ENCODE results near the gene VEGFA. TPM values are rescaled to one million over a fixed set of nuclear protein-coding genes. Genes with fewer than 3 reads are reported as not detected.
A peak's percentile ranks its signal among the peaks of the same experiment; 100 is the strongest.

VEGFA gene
- polyA plus RNA-seq, 3 donors, result 19.0 to 454 (median 32.0) TPM

DNA sequence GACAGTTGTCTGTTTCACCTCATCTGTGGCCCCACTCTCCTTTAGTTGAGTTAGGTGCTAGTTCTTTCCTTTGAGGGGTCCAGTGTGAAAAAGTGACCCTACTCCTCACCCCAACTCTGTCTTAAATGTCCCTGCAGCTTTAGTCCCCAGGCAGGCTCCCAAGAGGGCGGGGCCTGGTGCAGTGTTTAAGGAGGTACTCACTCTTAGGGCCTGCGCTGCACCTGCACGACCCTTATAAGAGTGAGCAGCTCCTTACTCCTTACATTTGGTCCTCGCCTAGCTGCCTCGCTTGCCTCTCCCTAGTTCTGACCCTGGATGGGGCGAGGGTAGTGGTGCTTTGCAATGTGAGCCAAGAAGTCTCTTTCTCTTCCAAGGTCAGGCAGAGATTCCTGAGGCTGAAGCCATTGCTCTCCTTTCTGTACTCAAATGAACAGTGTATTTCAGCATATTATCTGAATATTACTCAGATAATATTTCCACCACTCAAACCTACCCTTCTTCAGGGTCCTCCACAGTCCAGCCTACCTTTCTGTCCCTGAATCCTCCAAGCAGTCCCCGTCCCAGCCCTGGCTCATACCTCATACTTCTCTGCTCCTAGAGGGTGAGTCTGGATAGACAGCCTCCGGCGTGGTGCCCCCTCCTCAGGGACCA is 11.9 kb upstream of the VEGFA start:
- Histone ChIP-seq H3K9ac (ENCODE audit: insufficient read depth, low read length, poor library complexity, severe bottlenecking) (no peak overlapping the region), H2AFZ (ENCODE audit: insufficient read depth, low read depth, low read length, poor library complexity, severe bottlenecking) (no peak overlapping the region), H3K4me2 (replicated peaks; ENCODE audit: extremely low read depth, low read length, poor library complexity, severe bottlenecking) (no peak overlapping the region), H3K4me3 (replicated peaks in 1 of 3; ENCODE audit: low read depth in 2 of 3, low read length in 3 of 3) (no peak overlapping the region), H3K36me3 (replicated peaks in 1 of 2; ENCODE audit: control insufficient read depth in 1 of 2, insufficient read depth in 2 of 2, low read length in 2 of 2) (no peaks in the 10 kb centered on the region), H4K20me1 (ENCODE audit: insufficient read depth, low read length) (no peaks in the 10 kb centered on the region), H3K27ac (ENCODE audit: low read depth in 1 of 2, low read length in 2 of 2) (no peak overlapping the region), H3K79me2 (ENCODE audit: insufficient read depth, low read length) (no peaks in the 10 kb centered on the region), H3K9me3 (replicated peaks in 1 of 2; ENCODE audit: control insufficient read depth in 1 of 2, insufficient read depth in 1 of 2, low read length in 2 of 2) (no peaks in the 10 kb centered on the region), H3K27me3 (ENCODE audit: control insufficient read depth in 2 of 2, insufficient read depth in 2 of 2, low read length in 2 of 2) (peaks cover 0 to 8% of the 10 kb centered on the region in 2 donors), H3K4me1 (ENCODE audit: control insufficient read depth in 1 of 2, insufficient read depth in 2 of 2, low read length in 2 of 2) (peaks cover 5 to 7% of the 10 kb centered on the region in 2 donors)
- no peak overlapping the region for H3K4me3 Mint-ChIP-seq
- TF ChIP-seq, protein P1, sequence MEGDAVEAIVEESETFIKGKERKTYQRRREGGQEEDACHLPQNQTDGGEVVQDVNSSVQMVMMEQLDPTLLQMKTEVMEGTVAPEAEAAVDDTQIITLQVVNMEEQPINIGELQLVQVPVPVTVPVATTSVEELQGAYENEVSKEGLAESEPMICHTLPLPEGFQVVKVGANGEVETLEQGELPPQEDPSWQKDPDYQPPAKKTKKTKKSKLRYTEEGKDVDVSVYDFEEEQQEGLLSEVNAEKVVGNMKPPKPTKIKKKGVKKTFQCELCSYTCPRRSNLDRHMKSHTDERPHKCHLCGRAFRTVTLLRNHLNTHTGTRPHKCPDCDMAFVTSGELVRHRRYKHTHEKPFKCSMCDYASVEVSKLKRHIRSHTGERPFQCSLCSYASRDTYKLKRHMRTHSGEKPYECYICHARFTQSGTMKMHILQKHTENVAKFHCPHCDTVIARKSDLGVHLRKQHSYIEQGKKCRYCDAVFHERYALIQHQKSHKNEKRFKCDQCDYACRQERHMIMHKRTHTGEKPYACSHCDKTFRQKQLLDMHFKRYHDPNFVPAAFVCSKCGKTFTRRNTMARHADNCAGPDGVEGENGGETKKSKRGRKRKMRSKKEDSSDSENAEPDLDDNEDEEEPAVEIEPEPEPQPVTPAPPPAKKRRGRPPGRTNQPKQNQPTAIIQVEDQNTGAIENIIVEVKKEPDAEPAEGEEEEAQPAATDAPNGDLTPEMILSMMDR (IDR thresholded peaks at IDR 0.05), result no peak
- intact Hi-C loops (cut with micrococcal nuclease), result no loop called here
- no peak for DNase-seq
- H3K36me3 Mint-ChIP-seq, result no peaks in the 10 kb centered on the region
- H3K27ac Mint-ChIP-seq, result no peak overlapping the region
- peaks cover 8% of the 10 kb centered on the region for H3K4me1 Mint-ChIP-seq
- H3K9me3 Mint-ChIP-seq, result peaks cover 0 to 2% (median 0%) of the 10 kb centered on the region in 7 donors
- WGBS (ENCODE audit: insufficient coverage), result 93% methylated on average over 5 of the region's 9 CpGs
- H3K27me3 Mint-ChIP-seq (ENCODE audit: low read depth in 3 of 3), result peaks cover 13 to 25% (median 18%) of the 10 kb centered on the region in 3 donors

DNA sequence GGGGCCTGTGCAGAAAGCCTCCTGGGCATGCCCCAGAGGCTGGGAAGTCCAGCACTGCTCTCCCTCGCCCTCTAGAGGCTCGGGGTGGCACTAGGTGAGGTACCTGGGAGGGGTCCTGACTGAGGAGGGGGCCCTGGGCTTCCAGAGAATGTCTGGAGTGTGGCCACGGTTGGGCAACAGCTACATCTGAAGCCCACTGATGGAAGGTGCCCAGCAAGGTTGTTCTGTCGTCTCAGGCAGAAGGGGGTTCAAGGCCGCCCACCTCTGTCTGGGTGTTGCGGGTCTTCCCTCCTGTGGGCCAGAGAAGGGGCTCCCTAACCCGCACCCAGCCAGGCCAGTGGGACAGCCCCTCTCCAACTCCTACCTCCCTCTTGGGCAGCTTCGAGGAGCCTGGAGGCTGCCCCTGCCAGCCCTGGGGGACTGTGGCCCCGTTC is 11.4 kb upstream of the VEGFA start:
- peaks cover 0 to 2% (median 0%) of the 10 kb centered on the region in 7 donors for H3K9me3 Mint-ChIP-seq
- H3K27ac ChIP-seq (ENCODE audit: low read depth in 1 of 2, low read length in 2 of 2), result no peak overlapping the region
- H3K27me3 ChIP-seq (ENCODE audit: control insufficient read depth in 2 of 2, insufficient read depth in 2 of 2, low read length in 2 of 2), result peaks cover 0 to 8% of the 10 kb centered on the region in 2 donors
- no peak for DNase-seq
- no peak overlapping the region for H3K4me2 ChIP-seq (replicated peaks; ENCODE audit: extremely low read depth, low read length, poor library complexity, severe bottlenecking)
- 62% methylated on average over 6 of the region's 9 CpGs for WGBS (ENCODE audit: insufficient coverage)
- no peak overlapping the region for H3K27ac Mint-ChIP-seq
- no peak overlapping the region for H3K4me3 ChIP-seq (replicated peaks in 1 of 3; ENCODE audit: low read depth in 2 of 3, low read length in 3 of 3)
- intact Hi-C loops (cut with micrococcal nuclease), result no loop called here
- TF ChIP-seq, protein P1 (IDR thresholded peaks at IDR 0.05), result peak; percentile 86
- no peak overlapping the region for H3K4me3 Mint-ChIP-seq
- no peaks in the 10 kb centered on the region for H3K36me3 ChIP-seq (replicated peaks in 1 of 2; ENCODE audit: control insufficient read depth in 1 of 2, insufficient read depth in 2 of 2, low read length in 2 of 2)
- peaks cover 13% of the 10 kb centered on the region for H3K4me1 Mint-ChIP-seq
- H3K36me3 Mint-ChIP-seq, result no peaks in the 10 kb centered on the region
- H3K9ac ChIP-seq (ENCODE audit: insufficient read depth, low read length, poor library complexity, severe bottlenecking), result no peak overlapping the region
- H3K27me3 Mint-ChIP-seq (ENCODE audit: low read depth in 3 of 3), result peaks cover 13 to 22% (median 18%) of the 10 kb centered on the region in 3 donors
- no peaks in the 10 kb centered on the region for H3K79me2 ChIP-seq (ENCODE audit: insufficient read depth, low read length)
- no peak overlapping the region for H2AFZ ChIP-seq (ENCODE audit: insufficient read depth, low read depth, low read length, poor library complexity, severe bottlenecking)
- H3K4me1 ChIP-seq (ENCODE audit: control insufficient read depth in 1 of 2, insufficient read depth in 2 of 2, low read length in 2 of 2), result peaks cover 11 to 12% of the 10 kb centered on the region in 2 donors
- H4K20me1 ChIP-seq (ENCODE audit: insufficient read depth, low read length), result no peaks in the 10 kb centered on the region
- H3K9me3 ChIP-seq (replicated peaks in 1 of 2; ENCODE audit: control insufficient read depth in 1 of 2, insufficient read depth in 1 of 2, low read length in 2 of 2), result no peaks in the 10 kb centered on the region

Data from CD14-positive monocyte (primary cell).